ENCODE measurements around the gene PCED1B.

DNA sequence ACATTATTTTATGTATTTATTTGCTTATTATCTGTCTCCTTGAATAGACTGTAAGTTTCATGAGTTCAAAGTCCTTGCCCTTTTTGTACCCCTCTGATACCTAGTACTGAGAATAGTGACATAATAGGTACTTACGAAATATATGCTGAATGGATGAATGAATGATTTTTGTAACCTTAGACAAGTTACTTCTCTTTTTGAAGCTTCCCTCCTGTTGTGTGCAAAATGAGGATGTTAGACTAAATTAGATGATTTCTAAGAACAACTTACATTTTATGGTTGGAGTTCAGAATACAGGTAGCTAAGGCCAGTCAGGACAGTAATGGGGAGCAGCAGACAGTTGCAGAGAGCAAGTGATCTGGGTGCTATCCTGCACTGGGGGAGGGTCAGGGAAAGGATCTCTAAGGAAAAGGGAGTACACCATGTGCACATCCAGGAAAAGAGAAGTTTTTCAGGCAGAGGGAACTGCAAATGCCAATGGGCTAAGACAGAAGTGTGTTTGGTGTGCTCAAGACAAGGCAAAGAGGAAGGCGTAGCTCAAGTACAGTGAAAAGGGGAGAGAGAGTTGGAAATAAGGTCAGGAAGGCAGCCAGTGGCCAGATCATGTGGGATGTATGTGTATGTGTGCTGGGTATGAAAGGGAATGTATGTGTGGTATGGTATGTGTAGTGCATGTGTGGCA is 59.7 kb downstream of the PCED1B start:
- TF ChIP-seq CTCF (conservative IDR thresholded peaks at IDR 0.05 in 1 of 2, IDR thresholded peaks at IDR 0.05 in 1 of 2; ENCODE audit: extremely low read depth in 1 of 2, insufficient read depth in 1 of 2, low read depth in 1 of 2, low read length in 2 of 2) (no peak), EZH2 (IDR thresholded peaks at IDR 0.05; ENCODE audit: borderline replicate concordance, low read length) (no peak)

Measured in mammary epithelial cell (primary cell).